Measurements from ENCODE around the gene FXYD4.
A peak's percentile ranks its signal among the peaks of the same experiment; 100 is the strongest.

DNA sequence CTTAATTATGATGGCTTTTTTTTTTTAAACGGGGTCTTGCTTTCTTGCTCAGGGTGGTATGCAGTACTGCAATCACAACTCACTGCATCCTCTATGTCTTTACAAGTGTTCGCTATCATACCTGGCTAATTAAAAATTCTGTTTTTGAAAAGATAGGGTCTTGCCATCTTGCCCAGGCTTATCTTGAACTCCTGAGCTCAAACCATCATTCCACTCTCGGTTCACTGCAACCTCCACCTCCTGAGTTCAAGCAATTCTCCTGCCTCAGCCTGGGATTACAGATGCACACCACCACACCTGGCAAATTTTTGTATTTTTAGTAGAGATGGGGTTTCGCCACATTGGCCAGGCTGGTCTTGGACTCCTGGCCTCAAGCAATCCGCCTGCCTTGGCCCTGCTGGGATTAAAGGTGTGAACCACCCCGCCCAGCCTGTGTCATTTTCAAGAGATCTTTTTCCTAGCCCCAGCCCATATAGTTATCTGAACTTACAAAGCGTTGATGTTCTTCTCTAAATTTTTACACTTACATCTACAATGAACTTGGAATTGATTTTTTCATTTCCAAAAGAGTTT is 31.5 kb downstream of the FXYD4 start:
- TF ChIP-seq, protein P1, sequence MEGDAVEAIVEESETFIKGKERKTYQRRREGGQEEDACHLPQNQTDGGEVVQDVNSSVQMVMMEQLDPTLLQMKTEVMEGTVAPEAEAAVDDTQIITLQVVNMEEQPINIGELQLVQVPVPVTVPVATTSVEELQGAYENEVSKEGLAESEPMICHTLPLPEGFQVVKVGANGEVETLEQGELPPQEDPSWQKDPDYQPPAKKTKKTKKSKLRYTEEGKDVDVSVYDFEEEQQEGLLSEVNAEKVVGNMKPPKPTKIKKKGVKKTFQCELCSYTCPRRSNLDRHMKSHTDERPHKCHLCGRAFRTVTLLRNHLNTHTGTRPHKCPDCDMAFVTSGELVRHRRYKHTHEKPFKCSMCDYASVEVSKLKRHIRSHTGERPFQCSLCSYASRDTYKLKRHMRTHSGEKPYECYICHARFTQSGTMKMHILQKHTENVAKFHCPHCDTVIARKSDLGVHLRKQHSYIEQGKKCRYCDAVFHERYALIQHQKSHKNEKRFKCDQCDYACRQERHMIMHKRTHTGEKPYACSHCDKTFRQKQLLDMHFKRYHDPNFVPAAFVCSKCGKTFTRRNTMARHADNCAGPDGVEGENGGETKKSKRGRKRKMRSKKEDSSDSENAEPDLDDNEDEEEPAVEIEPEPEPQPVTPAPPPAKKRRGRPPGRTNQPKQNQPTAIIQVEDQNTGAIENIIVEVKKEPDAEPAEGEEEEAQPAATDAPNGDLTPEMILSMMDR (IDR thresholded peaks at IDR 0.05) = no peak
- no peak for TF ChIP-seq ZNF138 (CRISPR knock-in tag; conservative IDR thresholded peaks at IDR 0.05)
- no peak for TF ChIP-seq FOXP1 (CRISPR knock-in tag; IDR thresholded peaks at IDR 0.05; ENCODE audit: borderline replicate concordance)
- no peak for TF ChIP-seq NR3C1 (CRISPR knock-in tag; conservative IDR thresholded peaks at IDR 0.05; ENCODE audit: low read depth)
- TF ChIP-seq, protein P2, sequence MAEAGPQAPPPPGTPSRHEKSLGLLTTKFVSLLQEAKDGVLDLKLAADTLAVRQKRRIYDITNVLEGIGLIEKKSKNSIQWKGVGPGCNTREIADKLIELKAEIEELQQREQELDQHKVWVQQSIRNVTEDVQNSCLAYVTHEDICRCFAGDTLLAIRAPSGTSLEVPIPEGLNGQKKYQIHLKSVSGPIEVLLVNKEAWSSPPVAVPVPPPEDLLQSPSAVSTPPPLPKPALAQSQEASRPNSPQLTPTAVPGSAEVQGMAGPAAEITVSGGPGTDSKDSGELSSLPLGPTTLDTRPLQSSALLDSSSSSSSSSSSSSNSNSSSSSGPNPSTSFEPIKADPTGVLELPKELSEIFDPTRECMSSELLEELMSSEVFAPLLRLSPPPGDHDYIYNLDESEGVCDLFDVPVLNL (CRISPR knock-in tag; IDR thresholded peaks at IDR 0.05; ENCODE audit: borderline replicate concordance, low read depth) = no peak
- TF ChIP-seq MAX (CRISPR knock-in tag; IDR thresholded peaks at IDR 0.05) = no peak
- TF ChIP-seq FOXP4 (CRISPR knock-in tag; IDR thresholded peaks at IDR 0.05) = no peak
- no peak for TF ChIP-seq TEAD4 (CRISPR knock-in tag; IDR thresholded peaks at IDR 0.05)
- TF ChIP-seq ATF3 (CRISPR knock-in tag; conservative IDR thresholded peaks at IDR 0.05) = no peak
- TF ChIP-seq ZNF396 (CRISPR knock-in tag; IDR thresholded peaks at IDR 0.05; ENCODE audit: borderline replicate concordance) = no peak
- peak; percentile 80 for TF ChIP-seq ZNF121 (CRISPR knock-in tag; IDR thresholded peaks at IDR 0.05)
- TF ChIP-seq ESRRA (CRISPR knock-in tag; IDR thresholded peaks at IDR 0.05; ENCODE audit: borderline replicate concordance) = no peak
- no peak for TF ChIP-seq E2F5 (CRISPR knock-in tag; IDR thresholded peaks at IDR 0.05)

Data from WTC11 (cell line).